A549 (cell line): ENCODE measurements around the gene ZDHHC24.
A peak's percentile ranks its signal among the peaks of the same experiment; 100 is the strongest.

Experiments
- CEBPB ChIP-seq, 2 experiments: fragments of >200 bp in 1 of 2; sonication (Bioruptor Twin) in 1 of 2; formaldehyde crosslinking in 1 of 2; IDR thresholded peaks; 2 replicates each; pipeline ENCODE4 v1.6.1; 2012 to 2016
- CTCF ChIP-seq: fragments of >200 bp; sonication (Bioruptor Twin); formaldehyde crosslinking; IDR thresholded peaks from 3 replicates; pipeline ENCODE4 v1.5.1; 2016
- HOXA7 ChIP-seq: fragments of 250-450 bp; sonication (Bioruptor Pico); IDR thresholded peaks from 2 replicates; pipeline ENCODE4 v1.5.0; 2020; ENCODE audit warnings: mild to moderate bottlenecking, moderate library complexity
- JUN ChIP-seq, 2 experiments: fragments of >200 bp; sonication (Bioruptor Twin); formaldehyde crosslinking; IDR thresholded peaks; 2 replicates in 1 of 2; 3 replicates in 1 of 2; pipeline ENCODE4 v1.6.1; 2016 to 2017
- NR3C1 ChIP-seq: fragments of >200 bp; sonication (Bioruptor Twin); formaldehyde crosslinking; IDR thresholded peaks from 3 replicates; pipeline ENCODE4 v1.6.1; 2017
- PBX3 ChIP-seq: IDR thresholded peaks from 2 replicates; pipeline ENCODE4 v1.6.1; 2012
- POLR2AphosphoS2 ChIP-seq: conservative IDR thresholded peaks from 2 replicates; pipeline ENCODE4 v1.6.1; 2012; ENCODE audit warnings: low read length, improper control_type of control experiment, inconsistent platforms
- REST ChIP-seq: fragments of 200-600 bp; sonication (generic); IDR thresholded peaks from 2 replicates; pipeline ENCODE4 v1.6.1; 2016; ENCODE audit warnings: antibody characterized with exemption, mild to moderate bottlenecking, moderate library complexity
- SMC3 ChIP-seq: fragments of >200 bp; sonication (Bioruptor Twin); formaldehyde crosslinking; IDR thresholded peaks from 3 replicates; pipeline ENCODE4 v1.6.1; 2018; ENCODE audit warnings: inconsistent platforms
- USF2 ChIP-seq: fragments of 450-650 bp; IDR thresholded peaks from 2 replicates; pipeline ENCODE4 v1.6.1; 2014; ENCODE audit warnings: antibody characterized with exemption

- TF ChIP-seq HOXA7 (CRISPR knock-in tag) (no peak), CEBPB (IDR thresholded peaks at IDR 0.05) (no peak), CTCF (no peak), USF2 (0 out of 2 replicates have a peak, but pooled peaks have one; percentile 13), POLR2AphosphoS2 (no peak), SMC3 (no peak), NR3C1 (no peak), PBX3 (no peak), REST (no peak), JUN (IDR thresholded peaks at IDR 0.05) (no peak)
Observed at GRCh38 chr11:66476841-66477251, 69.0 kb downstream of the ZDHHC24 start.
